Osteocyte (in vitro differentiated cells): ENCODE measurements around the gene XG. TPM values are rescaled to one million over a fixed set of nuclear protein-coding genes. Genes with fewer than 3 reads are reported as not detected.
"Not testable (repeated sequence)": the region's sequence is repeated elsewhere in the genome, so short reads cannot be mapped to it uniquely, and the experiment has no call there.

ENCODE experiments used
- DNase-seq: peaks from one replicate; pipeline ENCODE4 v3.0.0; 2021; ENCODE audit warnings: mixed read lengths; ENCODE audit not compliant: unreplicated experiment; ENCODE audit errors: extremely low spot score
- H3K27ac Mint-ChIP-seq: one replicate; pipeline ENCODE4 v1.8.0; 2021; ENCODE audit warnings: mild to moderate bottlenecking, mixed read lengths; ENCODE audit not compliant: unreplicated experiment
- H3K27me3 Mint-ChIP-seq: one replicate; pipeline ENCODE4 v1.8.0; 2021; ENCODE audit warnings: mixed read lengths; ENCODE audit not compliant: unreplicated experiment
- H3K36me3 Mint-ChIP-seq: one replicate; pipeline ENCODE4 v1.8.0; 2021; ENCODE audit warnings: mixed read lengths; ENCODE audit not compliant: unreplicated experiment
- H3K4me1 Mint-ChIP-seq: one replicate; pipeline ENCODE4 v1.8.0; 2021; ENCODE audit warnings: mixed read lengths; ENCODE audit not compliant: unreplicated experiment
- H3K4me3 Mint-ChIP-seq: one replicate; pipeline ENCODE4 v1.8.0; 2021; ENCODE audit warnings: mild to moderate bottlenecking, moderate library complexity, mixed read lengths; ENCODE audit not compliant: unreplicated experiment
- H3K9me3 Mint-ChIP-seq: one replicate; pipeline ENCODE4 v1.8.0; 2021; ENCODE audit warnings: mixed read lengths; ENCODE audit not compliant: unreplicated experiment
- total RNA-seq: library from RNA; stranded (reverse); gene quantifications from 2 replicates; pipeline ENCODE4 v1.2.1, GENCODE V29; 2021
- TF ChIP-seq, protein P1 (sequence below): fragments of 200-600 bp; sonication (generic); IDR thresholded peaks from 2 replicates; pipeline ENCODE4 v1.5.0; 2021; ENCODE audit warnings: antibody characterized with exemption, mild to moderate bottlenecking, moderate library complexity

The XG gene
- total RNA-seq, 1 donor from 2014 or later: not detected

GRCh38 chrX:2789569-2789968 lies 37.7 kb downstream of the XG start:
- TF ChIP-seq, protein P1, sequence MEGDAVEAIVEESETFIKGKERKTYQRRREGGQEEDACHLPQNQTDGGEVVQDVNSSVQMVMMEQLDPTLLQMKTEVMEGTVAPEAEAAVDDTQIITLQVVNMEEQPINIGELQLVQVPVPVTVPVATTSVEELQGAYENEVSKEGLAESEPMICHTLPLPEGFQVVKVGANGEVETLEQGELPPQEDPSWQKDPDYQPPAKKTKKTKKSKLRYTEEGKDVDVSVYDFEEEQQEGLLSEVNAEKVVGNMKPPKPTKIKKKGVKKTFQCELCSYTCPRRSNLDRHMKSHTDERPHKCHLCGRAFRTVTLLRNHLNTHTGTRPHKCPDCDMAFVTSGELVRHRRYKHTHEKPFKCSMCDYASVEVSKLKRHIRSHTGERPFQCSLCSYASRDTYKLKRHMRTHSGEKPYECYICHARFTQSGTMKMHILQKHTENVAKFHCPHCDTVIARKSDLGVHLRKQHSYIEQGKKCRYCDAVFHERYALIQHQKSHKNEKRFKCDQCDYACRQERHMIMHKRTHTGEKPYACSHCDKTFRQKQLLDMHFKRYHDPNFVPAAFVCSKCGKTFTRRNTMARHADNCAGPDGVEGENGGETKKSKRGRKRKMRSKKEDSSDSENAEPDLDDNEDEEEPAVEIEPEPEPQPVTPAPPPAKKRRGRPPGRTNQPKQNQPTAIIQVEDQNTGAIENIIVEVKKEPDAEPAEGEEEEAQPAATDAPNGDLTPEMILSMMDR: no peak
- DNase-seq: no peak
- H3K4me1 Mint-ChIP-seq: no peaks in the 10 kb centered on the region
- no peaks in the 10 kb centered on the region for H3K36me3 Mint-ChIP-seq
- H3K27me3 Mint-ChIP-seq: peaks cover 22% of the 10 kb centered on the region
- H3K27ac Mint-ChIP-seq: no peak overlapping the region
- no peak overlapping the region for H3K4me3 Mint-ChIP-seq
- H3K9me3 Mint-ChIP-seq: no peaks in the 10 kb centered on the region

- no peak for DNase-seq
- H3K4me3 Mint-ChIP-seq: no peak overlapping the region
- peaks cover 20% of the 10 kb centered on the region for H3K27me3 Mint-ChIP-seq
- no peaks in the 10 kb centered on the region for H3K4me1 Mint-ChIP-seq
- TF ChIP-seq, protein P1: no peak
- H3K36me3 Mint-ChIP-seq: no peaks in the 10 kb centered on the region
- no peak overlapping the region for H3K27ac Mint-ChIP-seq
- no peaks in the 10 kb centered on the region for H3K9me3 Mint-ChIP-seq
These were observed 41.9 kb downstream of the XG start for GRCh38 chrX:2793752-2794151.

DNA sequence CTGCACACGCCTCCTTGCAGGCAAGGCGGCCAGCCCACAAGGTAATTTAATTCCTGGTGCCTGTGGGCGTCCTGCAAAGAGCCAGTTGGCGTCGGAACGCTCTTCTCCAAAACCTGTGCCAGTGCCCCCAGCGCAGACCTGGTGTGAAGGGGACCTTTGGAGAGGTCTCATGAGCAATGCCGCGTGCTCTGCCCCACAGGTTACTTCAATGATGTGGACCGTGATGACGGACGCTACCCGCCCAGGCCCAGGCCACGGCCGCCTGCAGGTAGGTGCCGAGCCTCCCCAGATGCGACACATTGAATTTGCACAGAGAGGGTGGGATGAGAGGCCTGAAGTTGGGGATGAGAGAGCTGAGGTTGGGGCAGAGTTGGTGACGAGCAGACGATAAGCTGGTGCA lies 42.5 kb downstream of the XG start:
- Mint-ChIP-seq H3K9me3 (no peaks in the 10 kb centered on the region), H3K27ac (no peak overlapping the region), H3K4me1 (no peaks in the 10 kb centered on the region), H3K27me3 (peaks cover 20% of the 10 kb centered on the region), H3K36me3 (no peaks in the 10 kb centered on the region), H3K4me3 (no peak overlapping the region)
- no peak for DNase-seq
- TF ChIP-seq, protein P1: no peak

DNA sequence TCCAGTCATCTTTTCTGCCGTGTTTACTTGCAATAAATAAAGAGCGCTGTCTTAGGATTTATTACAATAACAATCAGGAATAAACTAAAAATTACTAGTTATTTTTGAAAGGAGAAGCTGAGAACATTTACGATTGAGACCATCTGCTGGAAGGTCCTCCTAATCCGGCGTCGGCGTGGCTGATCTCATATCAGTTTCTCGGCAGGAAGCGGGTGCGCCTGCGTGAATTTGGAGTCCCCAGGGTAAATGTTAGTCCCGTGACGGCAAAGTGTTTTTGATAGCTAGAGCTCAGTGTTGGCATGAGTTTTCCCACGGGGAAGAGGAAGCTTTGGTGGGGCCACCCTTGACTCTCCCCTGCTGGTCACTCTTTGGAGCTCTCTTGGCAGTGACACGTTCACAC lies 45.0 kb downstream of the XG start:
- not testable (repeated sequence) for H3K4me3 Mint-ChIP-seq, H3K27ac Mint-ChIP-seq, H3K4me1 Mint-ChIP-seq, H3K9me3 Mint-ChIP-seq, H3K27me3 Mint-ChIP-seq, H3K36me3 Mint-ChIP-seq, DNase-seq

- Mint-ChIP-seq H3K27ac (no peak overlapping the region), H3K36me3 (no peaks in the 10 kb centered on the region), H3K4me3 (no peak overlapping the region)
These were observed 47.5 kb downstream of the XG start for GRCh38 chrX:2799369-2799768.

GRCh38 chrX:2799980-2800379 lies 48.1 kb downstream of the XG start:
- H3K27me3 Mint-ChIP-seq, H3K4me3 Mint-ChIP-seq, DNase-seq, H3K27ac Mint-ChIP-seq, H3K36me3 Mint-ChIP-seq, H3K9me3 Mint-ChIP-seq: not testable (repeated sequence)
- H3K4me1 Mint-ChIP-seq: peaks cover 11% of the 10 kb centered on the region

More at GRCh38 chrX:2799369-2799768, 47.5 kb downstream of the XG start:
- H3K4me1 Mint-ChIP-seq: peaks cover 5% of the 10 kb centered on the region
- no peaks in the 10 kb centered on the region for H3K9me3 Mint-ChIP-seq
- no peaks in the 10 kb centered on the region for H3K27me3 Mint-ChIP-seq
- no peak for DNase-seq
- TF ChIP-seq, protein P1: no peak
